Measurements from ENCODE around the gene ZBTB37.

The ZBTB37 gene

DNA sequence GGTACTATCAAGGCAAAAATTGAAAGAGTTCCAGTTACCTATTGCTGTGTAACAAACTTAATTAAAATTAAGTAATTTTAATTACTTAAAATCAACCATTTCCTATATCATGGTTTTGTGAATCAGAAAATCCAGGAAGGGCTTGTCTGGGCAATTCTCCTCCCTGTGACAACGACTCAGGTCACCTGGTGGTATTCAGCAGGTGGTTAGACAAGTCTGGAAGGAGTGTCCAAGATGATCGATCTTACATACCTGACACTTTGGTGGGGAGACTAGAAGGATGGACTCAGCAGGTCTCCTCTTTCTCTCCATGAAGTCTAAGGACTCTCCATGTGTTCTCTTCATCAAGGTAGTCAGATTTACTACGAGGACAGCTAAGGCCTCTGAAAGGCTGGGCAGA lies 26.0 kb downstream of the ZBTB37 start:
- no peak overlapping the region for H4K8ac ChIP-seq (ENCODE audit: low read depth, low read length)
- no peak overlapping the region for H3K9ac ChIP-seq (ENCODE audit: low read depth, low read length, poor library complexity)
- no peak overlapping the region for H2AK5ac ChIP-seq (ENCODE audit: low read depth, low read length)
- no peak overlapping the region for H2AFZ ChIP-seq (ENCODE audit: low read length)
- no peak overlapping the region for H2BK5ac ChIP-seq (ENCODE audit: low read length)
- H3K4me2 ChIP-seq (ENCODE audit: insufficient read depth, low read length, poor library complexity, severe bottlenecking) = no peak overlapping the region
- H3K14ac ChIP-seq (ENCODE audit: low read length) = no peak overlapping the region
- H3K18ac ChIP-seq (ENCODE audit: low read length) = no peak overlapping the region
- no peak overlapping the region for H3K27ac ChIP-seq (replicated peaks; ENCODE audit: low read length)
- no peak for DNase-seq (ENCODE audit: low spot score)
- H3K9me3 ChIP-seq (replicated peaks in 1 of 2; ENCODE audit: control insufficient read depth in 2 of 2, insufficient read depth in 1 of 2, low read depth in 1 of 2, low read length in 2 of 2) = no peaks in the 10 kb centered on the region
- WGBS, 2 donors (ENCODE audit: extremely low coverage in 2 of 2, insufficient read length in 2 of 2, insufficient replicate concordance in 1 of 2) = no CpG with 5 or more reads among the region's 3 CpGs
- H3K4me1 ChIP-seq (ENCODE audit: control insufficient read depth in 2 of 2, insufficient read depth in 1 of 2, low read depth in 1 of 2, low read length in 2 of 2) = no peaks in the 10 kb centered on the region
- no peaks in the 10 kb centered on the region for H3K79me1 ChIP-seq (ENCODE audit: low read depth, low read length)
- H2BK12ac ChIP-seq (ENCODE audit: low read length) = no peak overlapping the region
- no peak overlapping the region for H3K23ac ChIP-seq (ENCODE audit: low read depth, low read length, poor library complexity)
- no peak overlapping the region for H2BK120ac ChIP-seq (ENCODE audit: low read depth, low read length)
- no peak overlapping the region for H3K4me3 ChIP-seq (ENCODE audit: low read length in 2 of 2)
- no peak overlapping the region for H2BK15ac ChIP-seq (ENCODE audit: low read length)
- no peaks in the 10 kb centered on the region for H3K27me3 ChIP-seq (ENCODE audit: control insufficient read depth in 3 of 3, insufficient read depth in 3 of 3, low read depth in 1 of 3, low read length in 3 of 3)
- no peak overlapping the region for H4K91ac ChIP-seq (ENCODE audit: low read depth, low read length, poor library complexity)
- H3K36me3 ChIP-seq (replicated peaks in 1 of 2; ENCODE audit: control insufficient read depth in 2 of 2, insufficient read depth in 2 of 2, low read length in 2 of 2) = peaks cover 0 to 53% of the 10 kb centered on the region in 2 donors
- no peak overlapping the region for H3K4ac ChIP-seq (ENCODE audit: low read length)

DNA sequence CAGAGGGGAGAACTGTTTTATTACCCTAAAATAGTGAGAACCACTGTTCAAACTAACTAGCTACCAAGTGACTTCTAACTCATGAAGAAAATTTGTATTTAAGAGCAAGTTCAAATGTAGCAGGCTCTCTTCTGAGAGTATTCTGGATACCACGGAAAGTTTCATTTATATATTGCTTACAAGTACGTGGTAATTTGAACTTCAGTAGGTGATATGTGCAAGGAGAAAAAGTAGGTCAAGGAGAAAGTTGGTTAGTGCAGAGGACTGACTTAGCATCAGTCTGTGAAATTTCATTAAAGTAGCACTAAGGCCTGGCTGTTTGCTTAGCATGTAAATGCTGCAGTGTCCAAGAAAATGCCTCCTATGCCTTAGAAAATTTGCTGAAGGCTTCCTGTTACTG lies 32.2 kb downstream of the ZBTB37 start:
- Histone ChIP-seq H4K8ac (ENCODE audit: low read depth, low read length) (no peak overlapping the region), H2AK5ac (ENCODE audit: low read depth, low read length) (no peak overlapping the region), H3K4me3 (ENCODE audit: low read length in 2 of 2) (no peak overlapping the region), H2AFZ (ENCODE audit: low read length) (no peak overlapping the region), H3K4ac (ENCODE audit: low read length) (no peak overlapping the region), H3K4me2 (ENCODE audit: insufficient read depth, low read length, poor library complexity, severe bottlenecking) (no peak overlapping the region), H3K9ac (ENCODE audit: low read depth, low read length, poor library complexity) (no peak overlapping the region), H3K14ac (ENCODE audit: low read length) (no peak overlapping the region), H2BK120ac (ENCODE audit: low read depth, low read length) (no peak overlapping the region), H3K27me3 (ENCODE audit: control insufficient read depth in 3 of 3, insufficient read depth in 3 of 3, low read depth in 1 of 3, low read length in 3 of 3) (no peaks in the 10 kb centered on the region), H3K79me1 (ENCODE audit: low read depth, low read length) (no peaks in the 10 kb centered on the region), H3K36me3 (replicated peaks in 1 of 2; ENCODE audit: control insufficient read depth in 2 of 2, insufficient read depth in 2 of 2, low read length in 2 of 2) (peaks cover 0 to 8% of the 10 kb centered on the region in 2 donors), H3K4me1 (ENCODE audit: control insufficient read depth in 2 of 2, insufficient read depth in 1 of 2, low read depth in 1 of 2, low read length in 2 of 2) (no peaks in the 10 kb centered on the region), H4K91ac (ENCODE audit: low read depth, low read length, poor library complexity) (no peak overlapping the region), H3K23ac (ENCODE audit: low read depth, low read length, poor library complexity) (no peak overlapping the region), H3K18ac (ENCODE audit: low read length) (no peak overlapping the region), H3K27ac (replicated peaks; ENCODE audit: low read length) (no peak overlapping the region), H2BK12ac (ENCODE audit: low read length) (no peak overlapping the region), H2BK15ac (ENCODE audit: low read length) (no peak overlapping the region), H2BK5ac (ENCODE audit: low read length) (no peak overlapping the region), H3K9me3 (replicated peaks in 1 of 2; ENCODE audit: control insufficient read depth in 2 of 2, insufficient read depth in 1 of 2, low read depth in 1 of 2, low read length in 2 of 2) (no peaks in the 10 kb centered on the region)
- WGBS, 2 donors (ENCODE audit: extremely low coverage in 2 of 2, insufficient read length in 2 of 2, insufficient replicate concordance in 1 of 2) = no CpG with 5 or more reads among the region's 2 CpGs
- DNase-seq (ENCODE audit: low spot score) = no peak

DNA sequence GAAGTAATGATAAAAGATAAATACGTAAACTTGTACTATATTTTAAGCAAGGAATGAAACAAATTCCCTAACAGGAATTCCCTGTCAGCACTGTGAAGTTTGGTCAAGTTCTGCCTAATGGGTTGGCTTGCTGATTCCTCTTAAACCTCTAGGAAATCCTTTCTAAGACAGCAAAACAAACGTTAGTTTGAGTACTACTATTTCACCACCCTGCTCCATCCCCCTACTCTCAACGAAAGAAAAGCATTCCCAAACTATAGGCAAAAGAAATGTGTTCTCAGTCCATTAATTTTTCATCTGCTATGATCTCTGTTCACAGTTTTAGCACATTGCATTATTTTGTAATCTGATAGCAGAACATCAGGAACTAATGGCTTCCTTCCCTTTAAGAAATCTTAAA lies 32.8 kb downstream of the ZBTB37 start:
- Histone ChIP-seq H3K18ac (ENCODE audit: low read length) (no peak overlapping the region), H3K9me3 (replicated peaks in 1 of 2; ENCODE audit: control insufficient read depth in 2 of 2, insufficient read depth in 1 of 2, low read depth in 1 of 2, low read length in 2 of 2) (no peaks in the 10 kb centered on the region), H2BK5ac (ENCODE audit: low read length) (no peak overlapping the region), H4K91ac (ENCODE audit: low read depth, low read length, poor library complexity) (no peak overlapping the region), H3K4me2 (ENCODE audit: insufficient read depth, low read length, poor library complexity, severe bottlenecking) (no peak overlapping the region), H3K27me3 (ENCODE audit: control insufficient read depth in 3 of 3, insufficient read depth in 3 of 3, low read depth in 1 of 3, low read length in 3 of 3) (no peaks in the 10 kb centered on the region), H2BK120ac (ENCODE audit: low read depth, low read length) (no peak overlapping the region), H4K8ac (ENCODE audit: low read depth, low read length) (no peak overlapping the region), H3K9ac (ENCODE audit: low read depth, low read length, poor library complexity) (no peak overlapping the region), H3K14ac (ENCODE audit: low read length) (no peak overlapping the region), H3K79me1 (ENCODE audit: low read depth, low read length) (no peaks in the 10 kb centered on the region), H2BK15ac (ENCODE audit: low read length) (no peak overlapping the region), H3K4ac (ENCODE audit: low read length) (no peak overlapping the region), H3K23ac (ENCODE audit: low read depth, low read length, poor library complexity) (no peak overlapping the region), H3K4me3 (ENCODE audit: low read length in 2 of 2) (no peak overlapping the region), H2AK5ac (ENCODE audit: low read depth, low read length) (no peak overlapping the region), H3K36me3 (replicated peaks in 1 of 2; ENCODE audit: control insufficient read depth in 2 of 2, insufficient read depth in 2 of 2, low read length in 2 of 2) (peaks cover 0 to 3% of the 10 kb centered on the region in 2 donors), H2BK12ac (ENCODE audit: low read length) (no peak overlapping the region), H3K27ac (replicated peaks; ENCODE audit: low read length) (no peak overlapping the region), H2AFZ (ENCODE audit: low read length) (no peak overlapping the region), H3K4me1 (ENCODE audit: control insufficient read depth in 2 of 2, insufficient read depth in 1 of 2, low read depth in 1 of 2, low read length in 2 of 2) (no peaks in the 10 kb centered on the region)
- no peak for DNase-seq (ENCODE audit: low spot score)
- WGBS, 2 donors (ENCODE audit: extremely low coverage in 2 of 2, insufficient read length in 2 of 2, insufficient replicate concordance in 1 of 2) = no CpG with 5 or more reads among the region's 3 CpGs

DNA sequence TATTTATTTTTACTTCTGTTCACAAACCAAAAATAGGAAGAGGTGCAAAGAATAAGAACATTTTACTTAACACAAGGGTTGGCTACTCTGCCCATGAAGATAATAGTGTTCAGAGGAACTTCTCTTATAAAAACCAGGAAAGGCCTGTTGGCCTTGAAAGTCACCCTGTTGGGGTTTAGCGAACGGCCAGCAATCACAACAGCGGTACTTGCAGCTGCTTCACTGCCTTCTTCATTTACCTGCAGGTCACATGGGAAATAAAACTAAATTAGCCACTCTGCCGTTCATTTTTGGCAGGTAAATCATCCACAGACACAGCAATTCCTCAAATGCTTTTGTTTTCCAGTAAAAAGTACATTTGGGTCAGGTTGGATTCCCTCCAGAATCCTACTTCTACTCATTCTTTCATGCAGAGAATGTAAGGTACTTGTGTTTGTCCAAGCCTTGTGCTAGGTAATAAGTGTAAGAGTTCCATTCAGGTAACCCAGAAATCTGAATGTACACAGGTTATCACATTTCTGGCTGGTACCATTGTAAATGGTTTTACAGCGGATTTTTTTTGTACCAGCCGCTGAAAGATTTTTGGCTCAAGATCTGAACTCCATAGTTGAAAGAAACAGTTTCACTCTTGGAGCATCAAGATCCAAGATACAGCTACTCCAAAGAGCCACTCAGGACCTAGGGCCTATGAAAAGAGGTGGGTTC lies 35.8 kb downstream of the ZBTB37 start:
- H2BK5ac ChIP-seq (ENCODE audit: low read length) = no peak overlapping the region
- H2AK5ac ChIP-seq (ENCODE audit: low read depth, low read length) = no peak overlapping the region
- no peak overlapping the region for H3K4ac ChIP-seq (ENCODE audit: low read length)
- no peaks in the 10 kb centered on the region for H3K36me3 ChIP-seq (replicated peaks in 1 of 2; ENCODE audit: control insufficient read depth in 2 of 2, insufficient read depth in 2 of 2, low read length in 2 of 2)
- H3K27me3 ChIP-seq (ENCODE audit: control insufficient read depth in 3 of 3, insufficient read depth in 3 of 3, low read depth in 1 of 3, low read length in 3 of 3) = no peaks in the 10 kb centered on the region
- whole genome bisulfite sequencing, 2 donors (ENCODE audit: extremely low coverage in 2 of 2, insufficient read length in 2 of 2, insufficient replicate concordance in 1 of 2) = no CpG with 5 or more reads among the region's 6 CpGs
- H2AFZ ChIP-seq (ENCODE audit: low read length) = no peak overlapping the region
- no peak overlapping the region for H3K18ac ChIP-seq (ENCODE audit: low read length)
- peaks cover 0 to 2% of the 10 kb centered on the region in 2 donors for H3K9me3 ChIP-seq (replicated peaks in 1 of 2; ENCODE audit: control insufficient read depth in 2 of 2, insufficient read depth in 1 of 2, low read depth in 1 of 2, low read length in 2 of 2)
- H3K14ac ChIP-seq (ENCODE audit: low read length) = no peak overlapping the region
- H2BK12ac ChIP-seq (ENCODE audit: low read length) = no peak overlapping the region
- H3K79me1 ChIP-seq (ENCODE audit: low read depth, low read length) = no peaks in the 10 kb centered on the region
- no peak for DNase-seq (ENCODE audit: low spot score)
- no peak overlapping the region for H3K4me2 ChIP-seq (ENCODE audit: insufficient read depth, low read length, poor library complexity, severe bottlenecking)
- H3K27ac ChIP-seq (replicated peaks; ENCODE audit: low read length) = no peak overlapping the region
- no peak overlapping the region for H3K23ac ChIP-seq (ENCODE audit: low read depth, low read length, poor library complexity)
- H2BK15ac ChIP-seq (ENCODE audit: low read length) = no peak overlapping the region
- no peak overlapping the region for H4K91ac ChIP-seq (ENCODE audit: low read depth, low read length, poor library complexity)
- no peak overlapping the region for H3K9ac ChIP-seq (ENCODE audit: low read depth, low read length, poor library complexity)
- no peak overlapping the region for H3K4me3 ChIP-seq (ENCODE audit: low read length in 2 of 2)
- no peak overlapping the region for H2BK120ac ChIP-seq (ENCODE audit: low read depth, low read length)
- H3K4me1 ChIP-seq (ENCODE audit: control insufficient read depth in 2 of 2, insufficient read depth in 1 of 2, low read depth in 1 of 2, low read length in 2 of 2) = no peaks in the 10 kb centered on the region
- no peak overlapping the region for H4K8ac ChIP-seq (ENCODE audit: low read depth, low read length)
